HG03045 (cell line): ENCODE data around the gene COL26A1.
"Not testable (repeated sequence)": the region's sequence is repeated elsewhere in the genome, so short reads cannot be mapped to it uniquely, and the experiment has no call there.

Source experiments
- ATAC-seq: cut with Tn5 transposase; IDR thresholded peaks from one replicate; pipeline ENCODE4 v1.9.1; 2021; ENCODE audit warnings: mild to moderate bottlenecking, moderate library complexity; ENCODE audit not compliant: unreplicated experiment

The COL26A1 gene

DNA sequence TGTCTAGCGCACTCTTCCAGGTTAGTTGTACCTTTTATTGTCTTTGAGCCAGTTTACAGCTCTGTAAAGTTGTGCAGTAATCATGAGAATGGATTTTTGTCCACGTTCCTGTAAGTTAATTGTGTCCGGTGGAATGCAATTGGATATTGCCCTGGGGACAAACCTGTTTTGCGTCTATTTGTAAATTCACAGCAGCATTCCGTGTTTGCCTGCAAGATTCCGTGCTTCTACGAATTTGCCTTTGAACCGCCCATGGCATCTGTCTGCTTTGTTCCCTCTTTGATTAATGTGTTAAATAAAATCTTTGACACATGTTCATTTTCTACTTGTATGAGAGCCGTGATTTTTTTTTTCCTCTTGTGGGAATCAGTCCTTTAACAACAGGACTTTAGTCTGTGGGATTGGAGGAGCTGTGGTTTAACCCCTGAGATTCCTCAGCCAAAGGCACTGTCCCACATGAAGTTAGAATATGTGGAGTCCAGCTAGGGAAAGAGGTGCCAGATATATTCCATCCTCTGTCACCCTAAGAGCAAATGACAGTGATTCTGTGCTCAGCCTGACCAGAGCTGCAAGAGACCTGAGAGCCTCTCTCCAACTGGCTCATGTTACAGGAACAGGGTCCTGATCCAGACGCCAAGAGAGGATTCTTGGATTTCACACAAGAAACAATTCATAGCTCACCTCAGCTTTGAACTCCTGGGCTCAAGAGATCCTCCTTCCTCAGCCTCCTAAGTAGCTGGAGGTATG lies 126.3 kb downstream of the COL26A1 start:
- no peak for ATAC-seq

GRCh38 chr7:101490439-101490838 lies 127.8 kb downstream of the COL26A1 start:
- not testable (repeated sequence) for ATAC-seq

GRCh38 chr7:101491442-101491841 lies 128.8 kb downstream of the COL26A1 start:
- not testable (repeated sequence) for ATAC-seq

GRCh38 chr7:101494602-101495329 lies 132.1 kb downstream of the COL26A1 start:
- ATAC-seq: no peak

DNA sequence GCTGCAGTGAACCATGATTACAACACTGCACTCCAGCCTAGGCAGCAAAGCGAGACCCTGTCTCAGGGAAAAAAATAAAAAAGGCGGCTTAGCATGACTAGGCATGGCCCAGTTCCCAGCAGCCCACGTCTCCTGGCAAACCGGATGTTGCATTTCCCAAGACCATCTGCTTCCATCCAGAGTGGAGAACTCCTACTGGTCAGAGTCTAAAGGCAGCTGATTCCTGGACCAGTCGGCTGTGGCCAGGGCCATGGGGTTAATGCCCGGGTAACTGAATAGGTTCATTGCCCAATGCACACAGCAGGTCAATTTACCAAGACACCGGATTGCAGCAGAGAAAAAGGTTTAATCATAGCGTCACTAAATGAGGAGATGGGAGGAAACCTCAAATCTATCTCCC lies 133.3 kb downstream of the COL26A1 start:
- no peak for ATAC-seq

DNA sequence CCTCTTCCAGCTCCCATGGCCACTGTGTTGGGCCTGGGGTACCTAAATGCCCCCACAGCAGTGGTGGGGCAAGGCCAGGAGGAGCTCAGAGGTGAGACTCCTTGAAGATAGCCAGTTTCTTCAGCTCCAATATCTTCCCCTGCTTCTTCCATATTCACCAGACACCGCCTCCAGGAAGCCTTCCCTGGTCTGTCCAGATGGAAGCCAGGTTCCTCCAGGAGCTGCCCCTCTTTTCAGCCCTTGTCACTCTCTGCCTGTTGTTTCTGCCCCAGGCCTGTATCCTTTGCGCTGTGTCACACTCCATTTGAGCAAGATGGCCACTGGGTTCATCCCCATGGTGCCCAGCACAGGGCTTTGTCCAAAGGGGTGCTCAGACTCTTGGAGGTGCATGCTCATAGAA lies 138.7 kb downstream of the COL26A1 start:
- ATAC-seq: no peak

GRCh38 chr7:101502466-101503098 lies 139.9 kb downstream of the COL26A1 start:
- ATAC-seq: no peak

DNA sequence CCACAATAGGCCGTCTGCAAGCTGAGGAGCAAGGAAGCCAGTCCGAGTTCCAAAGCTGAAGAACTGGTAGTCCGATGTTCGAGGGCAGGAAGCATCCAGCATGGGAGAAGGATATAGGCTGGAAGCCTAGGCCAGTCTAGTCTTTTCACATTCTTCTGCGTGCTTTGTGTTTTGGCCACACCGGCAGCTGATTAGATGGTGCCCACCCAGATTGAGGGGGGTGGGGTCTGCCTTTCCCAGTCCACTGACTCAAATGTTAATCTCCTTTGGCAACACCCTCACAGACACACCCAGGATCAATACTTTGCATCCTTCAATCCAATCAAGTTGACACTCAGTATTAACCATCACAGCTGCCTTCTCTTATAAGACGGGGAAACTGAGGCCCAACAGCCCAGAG lies 142.8 kb downstream of the COL26A1 start:
- not testable (repeated sequence) for ATAC-seq

GRCh38 chr7:101506531-101506930 lies 143.9 kb downstream of the COL26A1 start:
- no peak for ATAC-seq

DNA sequence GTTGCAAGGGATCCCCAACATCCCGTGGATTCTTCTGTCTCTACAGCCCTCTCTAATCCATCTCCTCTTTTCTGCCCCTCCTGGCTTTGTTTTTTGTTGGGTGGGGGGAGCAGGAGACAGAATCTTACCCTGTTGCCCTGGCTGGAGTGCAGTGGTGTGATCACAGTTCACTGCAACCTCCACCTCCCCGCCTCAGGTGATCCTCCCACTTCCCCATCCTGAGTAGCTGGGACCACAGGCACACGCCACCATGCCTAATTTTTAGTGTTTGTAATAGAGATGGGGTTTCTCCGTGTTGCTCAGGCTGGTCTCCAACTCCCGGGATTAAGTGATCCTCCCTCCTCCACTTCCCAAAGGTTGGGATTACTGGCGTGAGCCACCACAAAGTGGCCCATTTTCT lies 144.7 kb downstream of the COL26A1 start:
- ATAC-seq: no peak

DNA sequence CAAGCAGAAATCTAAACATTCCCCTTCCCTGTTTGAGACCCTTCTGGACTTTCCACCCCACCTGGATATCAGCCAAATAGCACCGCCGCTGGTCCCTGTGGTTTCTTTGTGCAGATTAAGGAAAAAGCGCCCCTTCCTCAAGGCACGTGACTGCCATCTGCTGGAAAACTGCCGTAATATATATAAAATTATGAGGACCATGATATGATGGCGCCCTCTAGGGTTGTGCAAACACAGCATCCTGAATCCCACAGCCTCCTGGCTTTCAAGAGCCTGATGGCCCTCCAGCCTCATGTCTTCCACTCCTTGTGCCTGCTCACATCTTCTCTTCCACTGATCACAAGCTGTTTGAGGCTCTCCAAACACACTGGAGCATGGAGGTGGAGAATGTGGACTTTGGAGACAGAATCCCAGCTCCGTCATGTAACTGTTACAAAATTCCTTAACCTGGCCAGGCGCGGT lies 145.1 kb downstream of the COL26A1 start:
- ATAC-seq: no peak

DNA sequence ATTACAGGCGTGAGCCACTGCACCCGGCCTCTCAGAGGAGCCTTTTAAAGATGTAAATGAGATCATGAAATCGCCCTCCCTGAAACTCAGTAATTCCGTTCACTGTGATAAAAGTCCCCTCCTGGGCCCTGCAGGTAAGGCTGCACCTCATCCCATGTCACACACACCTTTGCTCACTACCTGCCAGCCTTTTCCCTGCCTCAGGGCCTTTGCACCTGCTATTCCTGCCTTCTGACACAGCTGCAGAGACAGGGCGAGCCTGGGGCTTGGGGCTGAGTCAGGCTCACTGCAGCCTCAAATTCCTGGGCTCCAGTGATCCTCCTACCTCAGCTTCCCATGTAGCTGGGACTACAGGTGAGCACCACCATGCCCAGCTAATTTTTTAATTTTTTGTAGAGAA lies 147.6 kb downstream of the COL26A1 start:
- no peak for ATAC-seq

DNA sequence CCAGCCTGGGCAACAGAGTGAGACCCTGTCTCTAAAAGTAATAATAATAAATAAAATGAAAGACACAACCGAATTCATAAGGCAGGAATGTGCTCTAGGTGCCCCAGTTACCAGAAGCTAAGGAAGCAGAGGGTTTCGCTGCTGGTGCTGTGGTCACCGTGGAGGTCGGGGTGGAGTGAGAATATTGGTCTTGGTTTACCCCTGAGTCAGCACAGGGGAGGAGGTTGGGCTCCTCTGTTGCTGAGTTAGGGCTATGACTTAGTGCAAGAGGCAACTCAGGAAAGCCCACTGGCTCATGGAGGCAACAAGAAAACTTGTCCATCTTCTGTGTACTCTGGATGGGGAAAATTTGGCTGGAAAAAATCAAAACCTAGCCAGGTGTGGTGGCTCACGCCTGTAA lies 149.3 kb downstream of the COL26A1 start:
- ATAC-seq: no peak

DNA sequence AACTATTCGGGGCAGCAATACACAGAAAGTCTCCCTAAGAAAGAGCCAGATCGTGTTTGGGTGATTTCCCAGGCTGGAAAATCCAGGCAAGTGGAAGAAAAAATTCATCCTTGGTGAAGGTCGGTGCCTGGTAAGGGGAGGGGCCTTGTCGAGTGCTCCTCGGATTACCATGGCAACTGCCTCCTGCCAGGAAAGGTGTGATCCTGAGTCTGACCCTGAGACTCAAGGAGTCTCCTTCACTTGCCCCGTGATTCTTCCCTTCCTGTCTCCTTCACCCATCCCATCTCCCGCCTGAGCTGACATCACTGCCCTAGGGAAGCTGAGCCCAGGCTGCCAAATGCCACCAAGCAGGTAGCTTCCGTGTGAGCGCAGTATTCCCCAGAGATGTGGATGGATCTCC lies 154.2 kb downstream of the COL26A1 start:
- no peak for ATAC-seq

- ATAC-seq: no peak
Observed at GRCh38 chr7:101517304-101517703, 154.6 kb downstream of the COL26A1 start.

DNA sequence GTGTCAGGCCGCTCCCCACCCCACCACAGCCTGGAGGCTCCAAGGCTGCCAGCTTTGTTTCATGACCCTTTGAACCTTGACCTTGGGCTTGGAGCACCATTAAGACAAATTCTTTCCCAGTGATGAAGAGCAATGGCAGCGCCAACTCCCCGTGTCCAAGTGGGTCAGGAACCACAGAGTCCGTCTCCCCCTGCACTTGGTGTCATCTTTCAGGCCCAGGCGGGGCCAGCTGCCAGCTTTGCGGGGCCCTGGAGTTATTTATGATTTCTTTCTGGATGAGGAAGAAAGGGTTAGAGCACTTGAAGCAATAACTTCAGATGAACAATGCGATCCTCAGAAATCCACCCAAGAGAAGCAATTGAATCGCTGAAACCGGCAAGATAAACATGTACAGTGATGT lies 155.7 kb downstream of the COL26A1 start:
- ATAC-seq: no peak

DNA sequence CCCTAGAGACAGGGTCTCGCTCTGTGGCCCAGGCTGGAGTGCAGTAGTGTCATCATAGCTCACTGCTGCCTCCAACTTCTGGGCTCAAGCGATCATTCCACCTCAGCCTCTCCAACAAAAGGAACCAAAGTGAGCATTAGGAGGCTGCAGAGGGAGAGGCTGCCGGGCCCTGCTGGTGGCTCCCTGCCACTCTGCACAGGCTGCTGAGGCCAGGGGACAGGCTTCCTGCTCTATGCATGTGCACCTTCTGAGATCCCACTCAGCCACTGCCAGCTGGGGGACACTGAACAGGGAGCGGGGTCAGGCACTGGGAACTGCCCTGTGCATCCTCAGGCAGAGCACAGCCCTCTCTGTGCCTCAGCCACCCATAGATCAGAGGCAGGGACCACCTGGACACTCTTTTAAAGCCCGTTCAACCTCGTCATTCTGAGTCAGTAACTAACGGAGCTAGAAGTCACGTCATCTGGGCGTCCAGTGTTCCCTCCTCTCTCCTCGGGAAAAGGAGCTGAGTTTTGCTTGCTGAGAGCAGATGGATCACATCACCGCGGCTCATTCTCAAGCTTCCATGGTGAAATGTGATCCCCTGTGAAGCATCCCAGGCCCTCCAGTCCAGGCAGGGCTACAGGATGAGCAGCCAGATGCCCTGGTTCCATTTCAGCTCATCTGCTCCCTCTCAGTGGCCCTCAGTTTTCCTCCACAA lies 156.8 kb downstream of the COL26A1 start:
- ATAC-seq: no peak

- no peak for ATAC-seq
Observed at GRCh38 chr7:101521430-101521925, 158.8 kb downstream of the COL26A1 start.

DNA sequence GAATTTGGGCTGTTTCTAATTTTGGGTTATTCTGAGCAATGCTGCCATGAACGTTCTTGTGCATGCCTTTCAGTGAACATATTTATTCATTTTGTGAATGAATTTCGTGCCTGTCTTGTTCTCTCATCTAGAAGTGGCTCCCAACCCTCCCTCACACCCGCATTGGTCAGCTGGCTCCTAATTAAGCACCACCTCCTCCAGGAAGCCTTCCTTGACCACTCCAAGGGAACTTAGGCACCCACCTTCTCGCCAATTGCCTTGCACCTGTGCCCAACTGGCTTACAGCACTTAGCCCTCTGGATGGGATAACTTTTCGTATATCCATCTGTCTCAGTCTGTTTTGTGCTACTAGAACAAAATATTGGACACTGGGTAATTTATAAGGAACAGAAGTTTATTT lies 159.3 kb downstream of the COL26A1 start:
- ATAC-seq: no peak

- no peak for ATAC-seq
Observed at GRCh38 chr7:101527844-101528667, 165.4 kb downstream of the COL26A1 start.
